HG03064 (cell line): Measurements from ENCODE around the gene MPP4.
"Not testable (repeated sequence)": the region's sequence is repeated elsewhere in the genome, so short reads cannot be mapped to it uniquely, and the experiment has no call there.

ENCODE experiments used
- ATAC-seq: cut with Tn5 transposase; IDR thresholded peaks from one replicate; pipeline ENCODE4 v1.9.1; 2021; ENCODE audit warnings: low read depth; ENCODE audit not compliant: unreplicated experiment

The MPP4 gene

GRCh38 chr2:201674794-201675193, 23.6 kb downstream of the MPP4 start:
- no peak for ATAC-seq

GRCh38 chr2:201674298-201674697, 24.1 kb downstream of the MPP4 start:
- no peak for ATAC-seq

GRCh38 chr2:201673546-201673945, 24.9 kb downstream of the MPP4 start:
- no peak for ATAC-seq

- not testable (repeated sequence) for ATAC-seq
Measured at GRCh38 chr2:201671205-201671604, 27.2 kb downstream of the MPP4 start.

GRCh38 chr2:201669865-201670264, 28.6 kb downstream of the MPP4 start:
- ATAC-seq = no peak

- ATAC-seq = no peak
Measured at GRCh38 chr2:201668402-201668910, 30.0 kb downstream of the MPP4 start.

- ATAC-seq = no peak
Measured at GRCh38 chr2:201664334-201664733, 34.1 kb downstream of the MPP4 start.

GRCh38 chr2:201661366-201661765, 37.1 kb downstream of the MPP4 start:
- ATAC-seq = no peak

- ATAC-seq = no peak
Measured at GRCh38 chr2:201660293-201660895, 38.0 kb downstream of the MPP4 start.

- no peak for ATAC-seq
Measured at GRCh38 chr2:201656740-201657139, 41.7 kb downstream of the MPP4 start.

GRCh38 chr2:201656102-201656501, 42.3 kb downstream of the MPP4 start:
- ATAC-seq = no peak

- no peak for ATAC-seq
Measured at GRCh38 chr2:201654616-201655384, 43.6 kb downstream of the MPP4 start.

- ATAC-seq = no peak
Measured at GRCh38 chr2:201653221-201653620, 45.2 kb downstream of the MPP4 start.

GRCh38 chr2:201649442-201649841, 49.0 kb downstream of the MPP4 start:
- no peak for ATAC-seq

- no peak for ATAC-seq
Measured at GRCh38 chr2:201647431-201647830, 51.0 kb downstream of the MPP4 start.

- no peak for ATAC-seq
Measured at GRCh38 chr2:201644001-201644400, 54.4 kb downstream of the MPP4 start.

GRCh38 chr2:201643216-201643890, 55.1 kb downstream of the MPP4 start, which contains the start of gene TMEM237:
TSS of gene TMEM237 (minus strand) at chr2:201643503. CDS start at chr2:201643400, 103 bp downstream.
- peak; percentile 31 for ATAC-seq

- ATAC-seq = peak; percentile 79
Measured at GRCh38 chr2:201642579-201643215, 55.7 kb downstream of the MPP4 start.

- peak; percentile 32 for ATAC-seq
Measured at GRCh38 chr2:201642086-201642578, 56.3 kb downstream of the MPP4 start.

- no peak for ATAC-seq
Measured at GRCh38 chr2:201639205-201639604, 59.2 kb downstream of the MPP4 start.

- ATAC-seq = no peak
Measured at GRCh38 chr2:201638326-201638725, 60.1 kb downstream of the MPP4 start.
